Activated B cell treated with CpG ODN at 0.5 μM for 24 hours (primary cell): ENCODE measurements around the gene PRRG3. TPM values are rescaled to one million over a fixed set of nuclear protein-coding genes. Genes with fewer than 3 reads are reported as not detected.

Experiments
- ATAC-seq: fragments of 200-7000 bp; cut with Tn5 transposase; one replicate; pipeline ENCODE4 v1.10.0; 2021; ENCODE audit warnings: low read depth, mild to moderate bottlenecking, moderate library complexity
- CTCF ChIA-PET: fragments of 350-600 bp; sonication (Branson Sonifier 250); formaldehyde crosslinking; loops from one replicate; lab custom pipeline; 2021; ENCODE audit warnings: antibody characterized with exemption; lab: Charles Lee
- POLR2A ChIA-PET: fragments of 350-600 bp; sonication (Branson Sonifier 250); formaldehyde crosslinking; loops from one replicate; lab custom pipeline; 2021; ENCODE audit warnings: antibody characterized with exemption; lab: Charles Lee
- DNase-seq: peaks from one replicate; pipeline ENCODE4 v3.0.0; 2022
- H3K27ac Mint-ChIP-seq: one replicate; pipeline ENCODE4 v1.8.0; 2020; ENCODE audit warnings: mixed read lengths
- H3K27me3 Mint-ChIP-seq: one replicate; pipeline ENCODE4 v1.8.0; 2021; ENCODE audit warnings: mixed read lengths
- H3K36me3 Mint-ChIP-seq: one replicate; pipeline ENCODE4 v1.8.0; 2021; ENCODE audit warnings: low read depth, mixed read lengths
- H3K4me1 Mint-ChIP-seq: one replicate; pipeline ENCODE4 v1.8.0; 2021; ENCODE audit warnings: mixed read lengths
- H3K4me3 Mint-ChIP-seq: one replicate; pipeline ENCODE4 v1.8.0; 2020; ENCODE audit warnings: mild to moderate bottlenecking, mixed read lengths
- H3K9me3 Mint-ChIP-seq: one replicate; pipeline ENCODE4 v1.8.0; 2020; ENCODE audit warnings: mixed read lengths
- CTCF ChIP-seq: fragments of 200-600 bp; IDR thresholded peaks from one replicate; pipeline ENCODE4 v1.8.0; 2022; ENCODE audit warnings: antibody characterized with exemption, mild to moderate bottlenecking
- intact Hi-C: fragments of 100-400 bp; cut with micrococcal nuclease; formaldehyde crosslinking; loops from one replicate; pipeline ENCODE4 v1.15.1; 2024
- total RNA-seq: library from RNA; stranded (reverse); gene quantifications from 2 replicates; pipeline ENCODE4 v1.2.3, GENCODE V29; 2022

Gene PRRG3
- total RNA-seq, 1 donor from 2014 or later = not detected

GRCh38 chrX:151701531-151701930, 6.3 kb downstream of the PRRG3 start:
- ChIA-PET CTCF (no interaction called here), POLR2A (no interaction called here)
- no peak for ATAC-seq
- Mint-ChIP-seq H3K4me3 (no peak overlapping the region), H3K4me1 (no peaks in the 10 kb centered on the region), H3K36me3 (no peaks in the 10 kb centered on the region), H3K9me3 (no peaks in the 10 kb centered on the region), H3K27me3 (no peaks in the 10 kb centered on the region), H3K27ac (no peak overlapping the region)
- intact Hi-C loops = no loop called here
- TF ChIP-seq CTCF = no peak
- no peak for DNase-seq

- ChIA-PET POLR2A (no interaction called here), CTCF (no interaction called here)
- no peaks in the 10 kb centered on the region for H3K36me3 Mint-ChIP-seq
- no peak for DNase-seq
- no peak overlapping the region for H3K27ac Mint-ChIP-seq
- H3K4me1 Mint-ChIP-seq = no peaks in the 10 kb centered on the region
- TF ChIP-seq CTCF = no peak
- no peak for ATAC-seq
- H3K27me3 Mint-ChIP-seq = no peaks in the 10 kb centered on the region
- no peaks in the 10 kb centered on the region for H3K9me3 Mint-ChIP-seq
- no peak overlapping the region for H3K4me3 Mint-ChIP-seq
- intact Hi-C loops = no loop called here
Observed at GRCh38 chrX:151702026-151702714, 6.9 kb downstream of the PRRG3 start.

- ATAC-seq = no peak
- H3K36me3 Mint-ChIP-seq = no peaks in the 10 kb centered on the region
- no peaks in the 10 kb centered on the region for H3K27me3 Mint-ChIP-seq
- H3K27ac Mint-ChIP-seq = no peak overlapping the region
- H3K9me3 Mint-ChIP-seq = no peaks in the 10 kb centered on the region
- no peaks in the 10 kb centered on the region for H3K4me1 Mint-ChIP-seq
- no peak for DNase-seq
- TF ChIP-seq CTCF = no peak
- H3K4me3 Mint-ChIP-seq = no peak overlapping the region
- intact Hi-C loops = no loop called here
- CTCF ChIA-PET = no interaction called here
- POLR2A ChIA-PET = no interaction called here
Observed at GRCh38 chrX:151702741-151703340, 7.6 kb downstream of the PRRG3 start.

- Mint-ChIP-seq H3K36me3 (no peaks in the 10 kb centered on the region), H3K27me3 (no peaks in the 10 kb centered on the region), H3K9me3 (no peaks in the 10 kb centered on the region), H3K27ac (no peak overlapping the region), H3K4me1 (no peaks in the 10 kb centered on the region), H3K4me3 (no peak overlapping the region)
- intact Hi-C loops = no loop called here
- ChIA-PET CTCF (no interaction called here), POLR2A (no interaction called here)
- DNase-seq (no peak), ATAC-seq (no peak)
- TF ChIP-seq CTCF = no peak
Observed at GRCh38 chrX:151703487-151703886, 8.2 kb downstream of the PRRG3 start.

- H3K4me3 Mint-ChIP-seq = no peak overlapping the region
- H3K27me3 Mint-ChIP-seq = no peaks in the 10 kb centered on the region
- H3K4me1 Mint-ChIP-seq = no peaks in the 10 kb centered on the region
- ATAC-seq (no peak), DNase-seq (no peak)
- no peak for TF ChIP-seq CTCF
- no peaks in the 10 kb centered on the region for H3K9me3 Mint-ChIP-seq
- no peak overlapping the region for H3K27ac Mint-ChIP-seq
- intact Hi-C loops = no loop called here
- H3K36me3 Mint-ChIP-seq = no peaks in the 10 kb centered on the region
- CTCF ChIA-PET = no interaction called here
- POLR2A ChIA-PET = no interaction called here
Observed at GRCh38 chrX:151704041-151704663, 8.9 kb downstream of the PRRG3 start.
